HepG2 (cell line): ENCODE results near the gene CAMK1. TPM values are rescaled to one million over a fixed set of nuclear protein-coding genes. Genes with fewer than 3 reads are reported as not detected.

Source experiments
- ATF6 ChIP-seq: sonication (generic); formaldehyde crosslinking; conservative IDR thresholded peaks from 2 replicates; pipeline ENCODE4 v1.4.0; 2020; ENCODE audit warnings: missing genetic modification reagents
- BRF2 ChIP-seq: sonication (generic); formaldehyde crosslinking; IDR thresholded peaks from 2 replicates; pipeline ENCODE4 v1.8.1; 2022; ENCODE audit warnings: mild to moderate bottlenecking, missing genetic modification reagents
- DR1 ChIP-seq: sonication (generic); formaldehyde crosslinking; IDR thresholded peaks from 2 replicates; pipeline ENCODE4 v1.8.0; 2021; ENCODE audit warnings: mild to moderate bottlenecking, missing genetic modification reagents, inconsistent platforms
- ETV6 ChIP-seq: sonication (generic); formaldehyde crosslinking; conservative IDR thresholded peaks from 2 replicates; pipeline ENCODE4 v1.4.0; 2020; ENCODE audit warnings: missing genetic modification reagents
- FUBP1 ChIP-seq: sonication (generic); formaldehyde crosslinking; IDR thresholded peaks from 2 replicates; pipeline ENCODE4 v1.5.1; 2020; ENCODE audit warnings: missing genetic modification reagents, mild to moderate bottlenecking, borderline replicate concordance
- HNF4G ChIP-seq, 2 experiments: sonication (generic) in 1 of 2; formaldehyde crosslinking in 1 of 2; IDR thresholded peaks; 2 replicates each; pipeline versions ENCODE4 v1.4.0 to v1.6.1; 2011 to 2020; ENCODE audit warnings: borderline replicate concordance in 2 of 2, low read depth in 2 of 2, mild to moderate bottlenecking in 2 of 2, low read length in 1 of 2, missing genetic modification reagents in 1 of 2, moderate library complexity in 1 of 2
- RBAK ChIP-seq: sonication (generic); formaldehyde crosslinking; IDR thresholded peaks from 2 replicates; pipeline ENCODE4 v1.5.1; 2020; ENCODE audit warnings: mild to moderate bottlenecking, missing genetic modification reagents
- SP4 ChIP-seq: sonication (generic); formaldehyde crosslinking; IDR thresholded peaks from 2 replicates; pipeline ENCODE4 v1.8.1; 2023; ENCODE audit warnings: mild to moderate bottlenecking, missing genetic modification reagents
- TCF7 ChIP-seq: sonication (generic); IDR thresholded peaks from 2 replicates; pipeline ENCODE4 v1.6.1; 2016; ENCODE audit warnings: antibody characterized with exemption, low read depth
- TGIF2 ChIP-seq: IDR thresholded peaks from 2 replicates; pipeline ENCODE4 v1.6.1; 2016; ENCODE audit warnings: control low read depth, missing compliant biosample characterization
- THAP11 ChIP-seq: IDR thresholded peaks from 2 replicates; pipeline ENCODE4 v1.6.1; 2016; ENCODE audit warnings: missing biosample characterization, missing genetic modification reagents
- ZFP62 ChIP-seq: sonication (generic); formaldehyde crosslinking; IDR thresholded peaks from 2 replicates; pipeline ENCODE4 v1.4.0; 2020; ENCODE audit warnings: missing genetic modification reagents
- ZNF143 ChIP-seq: sonication (generic); formaldehyde crosslinking; IDR thresholded peaks from 2 replicates; pipeline ENCODE4 v1.4.0; 2020; ENCODE audit warnings: missing genetic modification reagents
- ZNF253 ChIP-seq: sonication (generic); formaldehyde crosslinking; IDR thresholded peaks from 2 replicates; pipeline ENCODE4 v1.8.0; 2022; ENCODE audit warnings: mild to moderate bottlenecking, missing genetic modification reagents, borderline replicate concordance
- ZNF501 ChIP-seq: sonication (generic); formaldehyde crosslinking; IDR thresholded peaks from 2 replicates; pipeline ENCODE4 v1.5.1; 2020; ENCODE audit warnings: mild to moderate bottlenecking, moderate library complexity, missing genetic modification reagents
- ZNF576 ChIP-seq: sonication (generic); formaldehyde crosslinking; IDR thresholded peaks from 2 replicates; pipeline ENCODE4 v1.4.0; 2020; ENCODE audit warnings: mild to moderate bottlenecking, missing genetic modification reagents
- ZNF724P ChIP-seq: sonication (generic); formaldehyde crosslinking; IDR thresholded peaks from 2 replicates; pipeline ENCODE4 v1.8.0; 2022; ENCODE audit warnings: missing genetic modification reagents, borderline replicate concordance
- ZNF746 ChIP-seq: sonication (generic); formaldehyde crosslinking; IDR thresholded peaks from 2 replicates; pipeline ENCODE4 v1.8.0; 2022; ENCODE audit warnings: mild to moderate bottlenecking, missing genetic modification reagents
- polyA plus RNA-seq, 8 experiments: library from polyadenylated mRNA; depleted of rRNA in 3 of 8; stranded (reverse) in 7 of 8; unstranded in 1 of 8; fragments of >200 nt; fragmentation: Illumina TruSeq in 4 of 8; extraction: Trizol in 4 of 8; gene quantifications; 2 replicates each; pipeline versions ENCODE4 v1.2.1 to v1.2.3, GENCODE V29; 2011 to 2016; ENCODE audit warnings: low read depth in 4 of 8, missing spikeins in 1 of 8, mixed read lengths in 1 of 8; ENCODE audit not compliant: insufficient read depth in 1 of 8
- total RNA-seq, 5 experiments: library from RNA; depleted of rRNA; stranded (reverse); fragments of >200 nt; fragmentation: Illumina TruSeq; extraction: Trizol; gene quantifications; 2 replicates each; pipeline ENCODE4 v1.2.3, GENCODE V29; 2016; ENCODE audit warnings: low read depth in 1 of 5
- TF ChIP-seq, protein P1 (sequence below): sonication (generic); formaldehyde crosslinking; IDR thresholded peaks from 2 replicates; pipeline ENCODE4 v1.8.1; 2023; ENCODE audit warnings: mild to moderate bottlenecking, missing genetic modification reagents, borderline replicate concordance
- TF ChIP-seq, protein P2 (sequence below): sonication (generic); formaldehyde crosslinking; IDR thresholded peaks from 2 replicates; pipeline ENCODE4 v1.8.0; 2022; ENCODE audit warnings: mild to moderate bottlenecking, missing genetic modification reagents, moderate library complexity
- TF ChIP-seq, protein P3 (sequence below): IDR thresholded peaks from 2 replicates; pipeline ENCODE4 v1.6.1; 2012; ENCODE audit warnings: low read depth, low read length, improper control_type of control experiment

Gene CAMK1
- total and polyA plus RNA-seq, 2 of the 13 experiments (the other 11 are each of a cell fraction or from before 2014, with no cell fraction given) = 26.4 to 53.3 TPM

- TF ChIP-seq RBAK (CRISPR knock-in tag) (no peak), ZFP62 (CRISPR knock-in tag) (no peak), HNF4G (IDR thresholded peaks at IDR 0.05; ENCODE audit: borderline replicate concordance, low read depth, low read length) (no peak), HNF4G (CRISPR knock-in tag; IDR thresholded peaks at IDR 0.05; ENCODE audit: borderline replicate concordance, low read depth) (no peak), TCF7 (no peak), THAP11 (CRISPR knock-in tag) (peak; percentile 80), FUBP1 (CRISPR knock-in tag) (no peak), BRF2 (CRISPR knock-in tag) (no peak), ZNF746 (no peak), DR1 (peak; percentile 46; the same call in 1 of the 2 replicates), ZNF501 (CRISPR knock-in tag) (no peak; the same call in 1 of the 2 replicates), ZNF724P (CRISPR knock-in tag) (0 out of 2 replicates have a peak, but pooled peaks have one; percentile 37), ZNF143 (CRISPR knock-in tag) (no peak), ETV6 (CRISPR knock-in tag) (no peak), ZNF253 (CRISPR knock-in tag) (no peak), TGIF2 (no peak), ZNF576 (CRISPR knock-in tag) (no peak), SP4 (peak; percentile 74), ATF6 (CRISPR knock-in tag) (no peak)
- TF ChIP-seq, protein P1, sequence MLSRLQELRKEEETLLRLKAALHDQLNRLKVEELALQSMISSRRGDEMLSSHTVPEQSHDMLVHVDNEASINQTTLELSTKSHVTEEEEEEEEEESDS = no peak
- TF ChIP-seq, protein P2, sequence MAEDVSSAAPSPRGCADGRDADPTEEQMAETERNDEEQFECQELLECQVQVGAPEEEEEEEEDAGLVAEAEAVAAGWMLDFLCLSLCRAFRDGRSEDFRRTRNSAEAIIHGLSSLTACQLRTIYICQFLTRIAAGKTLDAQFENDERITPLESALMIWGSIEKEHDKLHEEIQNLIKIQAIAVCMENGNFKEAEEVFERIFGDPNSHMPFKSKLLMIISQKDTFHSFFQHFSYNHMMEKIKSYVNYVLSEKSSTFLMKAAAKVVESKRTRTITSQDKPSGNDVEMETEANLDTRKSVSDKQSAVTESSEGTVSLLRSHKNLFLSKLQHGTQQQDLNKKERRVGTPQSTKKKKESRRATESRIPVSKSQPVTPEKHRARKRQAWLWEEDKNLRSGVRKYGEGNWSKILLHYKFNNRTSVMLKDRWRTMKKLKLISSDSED (CRISPR knock-in tag) = no peak
- TF ChIP-seq, protein P3, sequence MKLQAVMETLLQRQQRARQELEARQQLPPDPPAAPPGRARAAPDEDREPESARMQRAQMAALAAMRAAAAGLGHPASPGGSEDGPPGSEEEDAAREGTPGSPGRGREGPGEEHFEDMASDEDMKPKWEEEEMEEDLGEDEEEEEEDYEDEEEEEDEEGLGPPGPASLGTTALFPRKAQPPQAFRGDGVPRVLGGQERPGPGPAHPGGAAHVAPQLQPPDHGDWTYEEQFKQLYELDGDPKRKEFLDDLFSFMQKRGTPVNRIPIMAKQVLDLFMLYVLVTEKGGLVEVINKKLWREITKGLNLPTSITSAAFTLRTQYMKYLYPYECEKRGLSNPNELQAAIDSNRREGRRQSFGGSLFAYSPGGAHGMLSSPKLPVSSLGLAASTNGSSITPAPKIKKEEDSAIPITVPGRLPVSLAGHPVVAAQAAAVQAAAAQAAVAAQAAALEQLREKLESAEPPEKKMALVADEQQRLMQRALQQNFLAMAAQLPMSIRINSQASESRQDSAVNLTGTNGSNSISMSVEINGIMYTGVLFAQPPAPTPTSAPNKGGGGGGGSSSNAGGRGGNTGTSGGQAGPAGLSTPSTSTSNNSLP = no peak
Observed at GRCh38 chr3:9792405-9793160, 22.8 kb upstream of the CAMK1 start, which contains the start of the genes ARPC4 and TADA3 (continued).
